Upper lobe of left lung (tissue), 6 donors: Measurements from ENCODE around the gene PHF2. TPM values are rescaled to one million over a fixed set of nuclear protein-coding genes. Genes with fewer than 3 reads are reported as not detected.

Experiments
- ATAC-seq, 2 donors: fragments of 200-7000 bp; cut with Tn5 transposase; one replicate each; pipeline ENCODE4 v1.9.1; 2022; ENCODE audit warnings: mild to moderate bottlenecking in 2 of 2, moderate library complexity in 2 of 2; ENCODE audit not compliant: low FRiP score in 2 of 2
- DNase-seq, 2 donors: peaks; one replicate each; pipeline ENCODE4 v3.0.0-alpha.2; 2019 to 2020
- H3K27ac ChIP-seq, 4 donors: fragments of 200-600 bp; sonication (generic); one replicate each; pipeline ENCODE4 v1.5.1; 2016 to 2019
- H3K27me3 ChIP-seq, 4 donors: fragments of 200-600 bp; sonication (generic); one replicate each; pipeline ENCODE4 v1.5.1; 2017 to 2019
- H3K36me3 ChIP-seq, 4 donors: fragments of 200-600 bp; sonication (generic); one replicate each; pipeline ENCODE4 v1.5.1; 2016 to 2019
- H3K4me1 ChIP-seq, 4 donors: fragments of 200-600 bp; sonication (generic); one replicate each; pipeline ENCODE4 v1.5.1; 2018 to 2019
- H3K4me3 ChIP-seq, 4 donors: fragments of 200-600 bp; sonication (generic); one replicate each; pipeline ENCODE4 v1.5.1; 2017 to 2019; ENCODE audit warnings: mild to moderate bottlenecking in 2 of 4, moderate library complexity in 1 of 4
- H3K9me3 ChIP-seq, 4 donors: fragments of 200-600 bp; sonication (generic); one replicate each; pipeline ENCODE4 v1.5.1; 2018 to 2019
- CTCF ChIP-seq, 6 experiments: fragments of 450-650 bp in 4 of 6; fragments of 200-600 bp in 2 of 6; sonication (generic) in 2 of 6; IDR thresholded peaks; one replicate each; pipeline ENCODE4 v1.5.1; 2016 to 2019; ENCODE audit warnings: antibody characterized with exemption in 6 of 6
- EP300 ChIP-seq, 4 donors: sonication (generic); formaldehyde crosslinking; IDR thresholded peaks; one replicate each; pipeline ENCODE4 v1.5.1; 2017; ENCODE audit warnings: antibody characterized with exemption in 4 of 4, control low read depth in 2 of 4
- POLR2A ChIP-seq, 4 donors: fragments of 450-650 bp; IDR thresholded peaks; one replicate each; pipeline ENCODE4 v1.5.1; 2016 to 2017; ENCODE audit warnings: antibody characterized with exemption in 4 of 4, mild to moderate bottlenecking in 2 of 4
- POLR2AphosphoS5 ChIP-seq, 2 donors: sonication (generic); formaldehyde crosslinking; IDR thresholded peaks; one replicate each; pipeline ENCODE4 v1.5.1; 2017; ENCODE audit warnings: antibody characterized with exemption in 2 of 2
- WGBS, 2 donors: methylation state at CpG; one replicate each; pipeline ENCODE4 v1.1.5; 2017 to 2018; 5-methylcytosine and 5-hydroxymethylcytosine counted together
- total RNA-seq, 6 donors: library from RNA; depleted of rRNA in 4 of 6; stranded (reverse); fragments of >200 nt in 4 of 6; gene quantifications; one replicate each; pipeline versions ENCODE4 v1.1.0 to v1.2.1, GENCODE V29; 2016 to 2021
- donor health status: DM: no; HTN: no; CAD: no; lungs with moderate emphysema.
- donor health status: DM: no; HTN: yes; CAD: no; lungs with severe emphysema.

Gene PHF2
- total RNA-seq, 6 donors from 2014 or later: 33.6 to 41.7 (median 37.9) TPM

GRCh38 chr9:93603906-93604326, 27.5 kb downstream of the PHF2 start:
- no peaks in the 10 kb centered on the region for H3K9me3 ChIP-seq
- ATAC-seq (no peak), DNase-seq (no peak)
- H3K36me3 ChIP-seq: no peaks in the 10 kb centered on the region
- peaks cover 19 to 25% (median 22%) of the 10 kb centered on the region in 4 donors for H3K4me1 ChIP-seq
- no peak overlapping the region for H3K27ac ChIP-seq
- TF ChIP-seq EP300 (IDR thresholded peaks at IDR 0.05) (no peak), POLR2AphosphoS5 (IDR thresholded peaks at IDR 0.05) (no peak), POLR2A (IDR thresholded peaks at IDR 0.05) (no peak), CTCF (IDR thresholded peaks at IDR 0.05) (no peak)
- no peaks in the 10 kb centered on the region for H3K27me3 ChIP-seq
- H3K4me3 ChIP-seq: no peak overlapping the region
- WGBS, 2 donors: 69 to 81% methylated on average over 3 to 4 of the region's 4 CpGs

GRCh38 chr9:93606187-93606586, 29.8 kb downstream of the PHF2 start:
- peaks cover 0 to 11% (median 7%) of the 10 kb centered on the region in 4 donors for H3K9me3 ChIP-seq
- H3K36me3 ChIP-seq: no peaks in the 10 kb centered on the region
- 57 to 91% methylated on average over 3 of the region's 3 CpGs for WGBS, 2 donors
- H3K4me3 ChIP-seq: no peak overlapping the region
- no peaks in the 10 kb centered on the region for H3K27me3 ChIP-seq
- no peak for TF ChIP-seq CTCF (IDR thresholded peaks at IDR 0.05)
- no peak for TF ChIP-seq POLR2AphosphoS5 (IDR thresholded peaks at IDR 0.05)
- no peak for TF ChIP-seq POLR2A (IDR thresholded peaks at IDR 0.05)
- no peak for TF ChIP-seq EP300 (IDR thresholded peaks at IDR 0.05)
- no peak overlapping the region for H3K27ac ChIP-seq
- no peak for DNase-seq
- H3K4me1 ChIP-seq: peaks cover 0 to 3% (median under 1%) of the 10 kb centered on the region in 4 donors
- ATAC-seq: no peak

- ATAC-seq: no peak
- no peak for DNase-seq
- 98 to 100% methylated on average over 1 of the region's 1 CpG for WGBS, 2 donors
Observed at GRCh38 chr9:93610206-93610605, 33.8 kb downstream of the PHF2 start.

GRCh38 chr9:93612052-93612795, 35.8 kb downstream of the PHF2 start:
- WGBS, 2 donors: 59 to 63% methylated on average over 2 of the region's 2 CpGs
- H3K4me3 ChIP-seq: no peak overlapping the region
- DNase-seq (no peak), ATAC-seq (no peak)
- peaks cover 0 to 11% (median 7%) of the 10 kb centered on the region in 4 donors for H3K9me3 ChIP-seq
- no peaks in the 10 kb centered on the region for H3K36me3 ChIP-seq
- H3K27me3 ChIP-seq: no peaks in the 10 kb centered on the region
- peaks cover 5 to 23% (median 18%) of the 10 kb centered on the region in 4 donors for H3K4me1 ChIP-seq
- TF ChIP-seq POLR2A (IDR thresholded peaks at IDR 0.05): no peak
- no peak for TF ChIP-seq CTCF (IDR thresholded peaks at IDR 0.05)
- TF ChIP-seq POLR2AphosphoS5 (IDR thresholded peaks at IDR 0.05): no peak
- no peak for TF ChIP-seq EP300 (IDR thresholded peaks at IDR 0.05)
- H3K27ac ChIP-seq: no peak overlapping the region

More at GRCh38 chr9:93610206-93610605, 33.8 kb downstream of the PHF2 start:
- Histone ChIP-seq H3K4me1 (peaks cover 5 to 17% (median 13%) of the 10 kb centered on the region in 4 donors), H3K36me3 (no peaks in the 10 kb centered on the region), H3K4me3 (no peak overlapping the region), H3K27ac (no peak overlapping the region), H3K9me3 (peaks cover 0 to 11% (median 7%) of the 10 kb centered on the region in 4 donors), H3K27me3 (no peaks in the 10 kb centered on the region)
- TF ChIP-seq POLR2AphosphoS5 (IDR thresholded peaks at IDR 0.05): no peak
- no peak for TF ChIP-seq EP300 (IDR thresholded peaks at IDR 0.05)
- TF ChIP-seq POLR2A (IDR thresholded peaks at IDR 0.05): no peak
- TF ChIP-seq CTCF (IDR thresholded peaks at IDR 0.05): no peak
